22Rv1 (cell line): ENCODE data around the gene MAGEB5.

Source experiments
- ZFX ChIP-seq: fragments of 450-650 bp; IDR thresholded peaks from 2 replicates; pipeline ENCODE4 v1.6.1; 2017; ENCODE audit warnings: antibody characterized with exemption, borderline replicate concordance
- TF ChIP-seq, protein P1 (sequence below): fragments of 450-650 bp; IDR thresholded peaks from 2 replicates; pipeline ENCODE4 v1.5.1; 2017; ENCODE audit warnings: mild to moderate bottlenecking

DNA sequence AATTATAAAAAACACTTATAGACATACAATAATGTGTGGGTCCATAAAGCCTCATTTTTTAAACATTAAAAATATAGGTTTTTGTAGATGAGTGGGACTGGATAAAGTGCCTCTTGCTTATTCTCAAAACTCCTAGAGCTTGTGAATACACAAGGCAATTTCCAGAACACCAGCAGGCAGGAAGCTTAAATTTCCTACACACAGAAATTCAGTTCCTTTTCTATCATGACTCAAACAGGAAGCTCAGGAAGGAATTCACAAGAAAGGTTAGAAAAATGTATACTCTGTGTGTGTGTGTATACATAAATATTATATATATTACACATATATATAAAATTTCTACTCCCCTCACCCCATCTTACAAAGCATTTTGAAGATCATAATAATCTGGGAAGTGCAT, 12.4 kb upstream of the MAGEB5 start:
- TF ChIP-seq, protein P1, sequence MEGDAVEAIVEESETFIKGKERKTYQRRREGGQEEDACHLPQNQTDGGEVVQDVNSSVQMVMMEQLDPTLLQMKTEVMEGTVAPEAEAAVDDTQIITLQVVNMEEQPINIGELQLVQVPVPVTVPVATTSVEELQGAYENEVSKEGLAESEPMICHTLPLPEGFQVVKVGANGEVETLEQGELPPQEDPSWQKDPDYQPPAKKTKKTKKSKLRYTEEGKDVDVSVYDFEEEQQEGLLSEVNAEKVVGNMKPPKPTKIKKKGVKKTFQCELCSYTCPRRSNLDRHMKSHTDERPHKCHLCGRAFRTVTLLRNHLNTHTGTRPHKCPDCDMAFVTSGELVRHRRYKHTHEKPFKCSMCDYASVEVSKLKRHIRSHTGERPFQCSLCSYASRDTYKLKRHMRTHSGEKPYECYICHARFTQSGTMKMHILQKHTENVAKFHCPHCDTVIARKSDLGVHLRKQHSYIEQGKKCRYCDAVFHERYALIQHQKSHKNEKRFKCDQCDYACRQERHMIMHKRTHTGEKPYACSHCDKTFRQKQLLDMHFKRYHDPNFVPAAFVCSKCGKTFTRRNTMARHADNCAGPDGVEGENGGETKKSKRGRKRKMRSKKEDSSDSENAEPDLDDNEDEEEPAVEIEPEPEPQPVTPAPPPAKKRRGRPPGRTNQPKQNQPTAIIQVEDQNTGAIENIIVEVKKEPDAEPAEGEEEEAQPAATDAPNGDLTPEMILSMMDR = no peak
- TF ChIP-seq ZFX = no peak
